NCI-H748 (cell line): Measurements from ENCODE around the gene MUC3A.
A peak's percentile ranks its signal among the peaks of the same experiment; 100 is the strongest.
"Not testable (repeated sequence)": the region's sequence is repeated elsewhere in the genome, so short reads cannot be mapped to it uniquely, and the experiment has no call there.

Experiments used
- DNase-seq: peaks from one replicate; lab custom pipeline; 2025; ENCODE audit not compliant: unreplicated experiment; lab: John Stamatoyannopoulos, UW

The MUC3A gene

GRCh38 chr7:100969066-100969615 lies 19.8 kb downstream of the MUC3A start, which contains the start of gene MUC12:
Gene MUC12 (plus strand): TSS chr7:100969565. CDS start chr7:100969623, 58 bp downstream.
- DNase-seq = no peak

- DNase-seq = no peak
Observed at GRCh38 chr7:100971111-100972001, 22.0 kb downstream of the MUC3A start.

- no peak for DNase-seq
Observed at GRCh38 chr7:100972002-100972347, 22.6 kb downstream of the MUC3A start.

- DNase-seq = no peak
Observed at GRCh38 chr7:100974021-100974420, 24.7 kb downstream of the MUC3A start.

- DNase-seq = peak; percentile 54
Observed at GRCh38 chr7:100975371-100975821, 26.1 kb downstream of the MUC3A start.

- no peak for DNase-seq
Observed at GRCh38 chr7:100978300-100978699, 29.0 kb downstream of the MUC3A start.

- DNase-seq = no peak
Observed at GRCh38 chr7:100983451-100984187, 34.3 kb downstream of the MUC3A start.

GRCh38 chr7:100984241-100984918 lies 35.0 kb downstream of the MUC3A start:
- DNase-seq = not testable (repeated sequence)

- not testable (repeated sequence) for DNase-seq
Observed at GRCh38 chr7:100985033-100985797, 35.9 kb downstream of the MUC3A start.

- no peak for DNase-seq
Observed at GRCh38 chr7:100991631-100992030, 42.3 kb downstream of the MUC3A start.

GRCh38 chr7:100992280-100992679 lies 42.9 kb downstream of the MUC3A start:
- not testable (repeated sequence) for DNase-seq

- not testable (repeated sequence) for DNase-seq
Observed at GRCh38 chr7:100994671-100995070, 45.3 kb downstream of the MUC3A start.

GRCh38 chr7:100998530-100998929 lies 49.2 kb downstream of the MUC3A start:
- DNase-seq = not testable (repeated sequence)

GRCh38 chr7:100999334-100999733 lies 50.0 kb downstream of the MUC3A start:
- not testable (repeated sequence) for DNase-seq

- not testable (repeated sequence) for DNase-seq
Observed at GRCh38 chr7:101000025-101000424, 50.7 kb downstream of the MUC3A start.

- DNase-seq = not testable (repeated sequence)
Observed at GRCh38 chr7:101002333-101002732, 53.0 kb downstream of the MUC3A start.

GRCh38 chr7:101007361-101007760 lies 58.0 kb downstream of the MUC3A start:
- DNase-seq = not testable (repeated sequence)

GRCh38 chr7:101009629-101010028 lies 60.3 kb downstream of the MUC3A start:
- DNase-seq = no peak

- DNase-seq = no peak
Observed at GRCh38 chr7:101012931-101013330, 63.6 kb downstream of the MUC3A start.

- no peak for DNase-seq
Observed at GRCh38 chr7:101015626-101016025, 66.3 kb downstream of the MUC3A start.
